ENCODE results near the gene TMEFF2. TPM values are rescaled to one million over a fixed set of nuclear protein-coding genes. Genes with fewer than 3 reads are reported as not detected.

TMEFF2 gene
- total and polyA plus RNA-seq, 2 experiments from 2014 or later: 1.7 to 2.2 TPM

DNA sequence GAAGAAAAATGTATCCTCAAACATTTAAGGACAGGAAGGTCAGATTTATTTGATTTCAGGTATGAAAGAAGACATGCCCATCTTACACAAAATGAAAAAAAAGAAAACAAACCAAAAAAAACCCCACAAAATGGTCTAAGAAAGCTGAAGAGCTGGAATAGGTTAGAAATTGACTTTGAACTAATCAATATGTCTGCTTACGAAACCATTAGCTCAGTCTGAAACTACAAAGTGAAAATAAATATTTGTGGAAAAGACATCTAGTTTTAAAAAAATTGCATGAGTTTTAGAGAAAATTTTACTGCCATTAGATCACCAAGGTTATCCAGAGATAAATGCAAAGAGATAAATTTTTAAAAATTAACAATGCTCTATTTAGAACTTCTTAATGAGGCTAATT is 125.3 kb downstream of the TMEFF2 start:
- no peaks in the 10 kb centered on the region for H3K4me1 ChIP-seq (ENCODE audit: insufficient read depth)
- H3F3A ChIP-seq (replicated peaks; ENCODE audit: low read depth): no peaks in the 10 kb centered on the region
- no peaks in the 10 kb centered on the region for H3K79me2 ChIP-seq (replicated peaks; ENCODE audit: insufficient read depth)
- Mint-ChIP-seq H3K9me3 (no peaks in the 10 kb centered on the region; the same call in 2 of the 3 replicates), H3K4me3 (no peak overlapping the region), H3K36me3 (ENCODE audit: low read depth) (no peaks in the 10 kb centered on the region), H3K27me3 (ENCODE audit: insufficient read depth, low read depth, poor library complexity) (no peaks in the 10 kb centered on the region), H3K27ac (no peak overlapping the region), H3K4me1 (peaks cover 3% of the 10 kb centered on the region; the same call in 1 of the 3 replicates)
- DNase-seq (ENCODE audit: low spot score): no peak
- no peaks in the 10 kb centered on the region; the same call in 1 of the 2 replicates for H3K9me2 ChIP-seq (ENCODE audit: insufficient read depth)
- no peak overlapping the region for H3K4me3 ChIP-seq
- H3K27ac ChIP-seq (ENCODE audit: low read depth): no peak overlapping the region
- no peak overlapping the region for H3K4me2 ChIP-seq
- H4K20me1 ChIP-seq (replicated peaks; ENCODE audit: insufficient read depth): no peaks in the 10 kb centered on the region
- no peaks in the 10 kb centered on the region for H3K36me3 ChIP-seq (ENCODE audit: insufficient read depth)
- TF ChIP-seq ZNF331 (CRISPR knock-in tag; IDR thresholded peaks at IDR 0.05; ENCODE audit: low read depth): no peak
- TF ChIP-seq, protein P1, sequence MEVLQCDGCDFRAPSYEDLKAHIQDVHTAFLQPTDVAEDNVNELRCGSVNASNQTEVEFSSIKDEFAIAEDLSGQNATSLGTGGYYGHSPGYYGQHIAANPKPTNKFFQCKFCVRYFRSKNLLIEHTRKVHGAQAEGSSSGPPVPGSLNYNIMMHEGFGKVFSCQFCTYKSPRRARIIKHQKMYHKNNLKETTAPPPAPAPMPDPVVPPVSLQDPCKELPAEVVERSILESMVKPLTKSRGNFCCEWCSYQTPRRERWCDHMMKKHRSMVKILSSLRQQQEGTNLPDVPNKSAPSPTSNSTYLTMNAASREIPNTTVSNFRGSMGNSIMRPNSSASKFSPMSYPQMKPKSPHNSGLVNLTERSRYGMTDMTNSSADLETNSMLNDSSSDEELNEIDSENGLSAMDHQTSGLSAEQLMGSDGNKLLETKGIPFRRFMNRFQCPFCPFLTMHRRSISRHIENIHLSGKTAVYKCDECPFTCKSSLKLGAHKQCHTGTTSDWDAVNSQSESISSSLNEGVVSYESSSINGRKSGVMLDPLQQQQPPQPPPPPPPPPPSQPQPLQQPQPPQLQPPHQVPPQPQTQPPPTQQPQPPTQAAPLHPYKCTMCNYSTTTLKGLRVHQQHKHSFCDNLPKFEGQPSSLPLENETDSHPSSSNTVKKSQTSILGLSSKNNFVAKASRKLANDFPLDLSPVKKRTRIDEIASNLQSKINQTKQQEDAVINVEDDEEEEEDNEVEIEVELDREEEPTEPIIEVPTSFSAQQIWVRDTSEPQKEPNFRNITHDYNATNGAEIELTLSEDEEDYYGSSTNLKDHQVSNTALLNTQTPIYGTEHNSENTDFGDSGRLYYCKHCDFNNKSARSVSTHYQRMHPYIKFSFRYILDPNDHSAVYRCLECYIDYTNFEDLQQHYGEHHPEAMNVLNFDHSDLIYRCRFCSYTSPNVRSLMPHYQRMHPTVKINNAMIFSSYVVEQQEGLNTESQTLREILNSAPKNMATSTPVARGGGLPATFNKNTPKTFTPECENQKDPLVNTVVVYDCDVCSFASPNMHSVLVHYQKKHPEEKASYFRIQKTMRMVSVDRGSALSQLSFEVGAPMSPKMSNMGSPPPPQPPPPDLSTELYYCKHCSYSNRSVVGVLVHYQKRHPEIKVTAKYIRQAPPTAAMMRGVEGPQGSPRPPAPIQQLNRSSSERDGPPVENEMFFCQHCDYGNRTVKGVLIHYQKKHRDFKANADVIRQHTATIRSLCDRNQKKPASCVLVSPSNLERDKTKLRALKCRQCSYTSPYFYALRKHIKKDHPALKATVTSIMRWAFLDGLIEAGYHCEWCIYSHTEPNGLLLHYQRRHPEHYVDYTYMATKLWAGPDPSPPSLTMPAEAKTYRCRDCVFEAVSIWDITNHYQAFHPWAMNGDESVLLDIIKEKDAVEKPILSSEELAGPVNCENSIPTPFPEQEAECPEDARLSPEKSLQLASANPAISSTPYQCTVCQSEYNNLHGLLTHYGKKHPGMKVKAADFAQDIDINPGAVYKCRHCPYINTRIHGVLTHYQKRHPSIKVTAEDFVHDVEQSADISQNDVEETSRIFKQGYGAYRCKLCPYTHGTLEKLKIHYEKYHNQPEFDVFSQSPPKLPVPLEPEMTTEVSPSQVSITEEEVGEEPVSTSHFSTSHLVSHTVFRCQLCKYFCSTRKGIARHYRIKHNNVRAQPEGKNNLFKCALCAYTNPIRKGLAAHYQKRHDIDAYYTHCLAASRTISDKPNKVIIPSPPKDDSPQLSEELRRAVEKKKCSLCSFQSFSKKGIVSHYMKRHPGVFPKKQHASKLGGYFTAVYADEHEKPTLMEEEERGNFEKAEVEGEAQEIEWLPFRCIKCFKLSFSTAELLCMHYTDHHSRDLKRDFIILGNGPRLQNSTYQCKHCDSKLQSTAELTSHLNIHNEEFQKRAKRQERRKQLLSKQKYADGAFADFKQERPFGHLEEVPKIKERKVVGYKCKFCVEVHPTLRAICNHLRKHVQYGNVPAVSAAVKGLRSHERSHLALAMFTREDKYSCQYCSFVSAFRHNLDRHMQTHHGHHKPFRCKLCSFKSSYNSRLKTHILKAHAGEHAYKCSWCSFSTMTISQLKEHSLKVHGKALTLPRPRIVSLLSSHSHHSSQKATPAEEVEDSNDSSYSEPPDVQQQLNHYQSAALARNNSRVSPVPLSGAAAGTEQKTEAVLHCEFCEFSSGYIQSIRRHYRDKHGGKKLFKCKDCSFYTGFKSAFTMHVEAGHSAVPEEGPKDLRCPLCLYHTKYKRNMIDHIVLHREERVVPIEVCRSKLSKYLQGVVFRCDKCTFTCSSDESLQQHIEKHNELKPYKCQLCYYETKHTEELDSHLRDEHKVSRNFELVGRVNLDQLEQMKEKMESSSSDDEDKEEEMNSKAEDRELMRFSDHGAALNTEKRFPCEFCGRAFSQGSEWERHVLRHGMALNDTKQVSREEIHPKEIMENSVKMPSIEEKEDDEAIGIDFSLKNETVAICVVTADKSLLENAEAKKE (CRISPR knock-in tag; IDR thresholded peaks at IDR 0.05): no peak
- TF ChIP-seq CREB1 (CRISPR knock-in tag; IDR thresholded peaks at IDR 0.05; ENCODE audit: low read depth): no peak
- no peak for TF ChIP-seq EZH2 (IDR thresholded peaks at IDR 0.05; ENCODE audit: low read depth, unreplicated experiment)
- no peak for TF ChIP-seq EZH2phosphoT487 (IDR thresholded peaks at IDR 0.05; ENCODE audit: unreplicated experiment)
- no peak for TF ChIP-seq ZNF114 (CRISPR knock-in tag; IDR thresholded peaks at IDR 0.05)
- TF ChIP-seq POLR2AphosphoS5 (IDR thresholded peaks at IDR 0.05; ENCODE audit: low read depth): no peak
- TF ChIP-seq, protein P2, sequence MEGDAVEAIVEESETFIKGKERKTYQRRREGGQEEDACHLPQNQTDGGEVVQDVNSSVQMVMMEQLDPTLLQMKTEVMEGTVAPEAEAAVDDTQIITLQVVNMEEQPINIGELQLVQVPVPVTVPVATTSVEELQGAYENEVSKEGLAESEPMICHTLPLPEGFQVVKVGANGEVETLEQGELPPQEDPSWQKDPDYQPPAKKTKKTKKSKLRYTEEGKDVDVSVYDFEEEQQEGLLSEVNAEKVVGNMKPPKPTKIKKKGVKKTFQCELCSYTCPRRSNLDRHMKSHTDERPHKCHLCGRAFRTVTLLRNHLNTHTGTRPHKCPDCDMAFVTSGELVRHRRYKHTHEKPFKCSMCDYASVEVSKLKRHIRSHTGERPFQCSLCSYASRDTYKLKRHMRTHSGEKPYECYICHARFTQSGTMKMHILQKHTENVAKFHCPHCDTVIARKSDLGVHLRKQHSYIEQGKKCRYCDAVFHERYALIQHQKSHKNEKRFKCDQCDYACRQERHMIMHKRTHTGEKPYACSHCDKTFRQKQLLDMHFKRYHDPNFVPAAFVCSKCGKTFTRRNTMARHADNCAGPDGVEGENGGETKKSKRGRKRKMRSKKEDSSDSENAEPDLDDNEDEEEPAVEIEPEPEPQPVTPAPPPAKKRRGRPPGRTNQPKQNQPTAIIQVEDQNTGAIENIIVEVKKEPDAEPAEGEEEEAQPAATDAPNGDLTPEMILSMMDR (conservative IDR thresholded peaks at IDR 0.05; ENCODE audit: low read depth in 2 of 2): no peak
- TF ChIP-seq JUNB (IDR thresholded peaks at IDR 0.05; ENCODE audit: unreplicated experiment): no peak
- no peak for TF ChIP-seq STAT1 (IDR thresholded peaks at IDR 0.05; ENCODE audit: unreplicated experiment)
- TF ChIP-seq REST (IDR thresholded peaks at IDR 0.05; ENCODE audit: unreplicated experiment): no peak
- no peaks in the 10 kb centered on the region for H3K27me3 ChIP-seq (ENCODE audit: insufficient read depth)
- no peak overlapping the region for H2AFZ ChIP-seq
- no peak for ATAC-seq
